ENCODE data around the gene TXNDC17.
"Not testable (repeated sequence)": the region's sequence is repeated elsewhere in the genome, so short reads cannot be mapped to it uniquely, and the experiment has no call there.

GRCh38 chr17:6593371-6593770, 47.5 kb upstream of the TXNDC17 start:
- TF ChIP-seq CTCF, POLR2A (IDR thresholded peaks at IDR 0.05): not testable (repeated sequence)
